Mesothelial cell of epicardium (in vitro differentiated cells): ENCODE results near the gene TTC1. TPM values are rescaled to one million over a fixed set of nuclear protein-coding genes. Genes with fewer than 3 reads are reported as not detected.

Source experiments
- DNase-seq, 2 experiments: peaks; one replicate each; pipeline ENCODE4 v3.0.0; 2021; ENCODE audit warnings: low spot score in 2 of 2; ENCODE audit not compliant: unreplicated experiment in 2 of 2
- H3K27ac Mint-ChIP-seq: 2 replicates; pipeline ENCODE4 v1.8.0; 2021; ENCODE audit warnings: mixed read lengths
- H3K27me3 Mint-ChIP-seq: 2 replicates; pipeline ENCODE4 v1.8.0; 2021; ENCODE audit warnings: low read depth, mixed read lengths
- H3K36me3 Mint-ChIP-seq: 2 replicates; pipeline ENCODE4 v1.8.0; 2021; ENCODE audit warnings: mixed read lengths
- H3K4me1 Mint-ChIP-seq: 2 replicates; pipeline ENCODE4 v1.8.0; 2021; ENCODE audit warnings: mixed read lengths
- H3K4me3 Mint-ChIP-seq: 2 replicates; pipeline ENCODE4 v1.8.0; 2021; ENCODE audit warnings: mild to moderate bottlenecking, moderate library complexity, mixed read lengths
- H3K9me3 Mint-ChIP-seq: 2 replicates; pipeline ENCODE4 v1.8.0; 2021; ENCODE audit warnings: mixed read lengths
- CTCF ChIP-seq: fragments of 200-600 bp; sonication (generic); IDR thresholded peaks from one replicate; pipeline ENCODE4 v1.5.0; 2021; ENCODE audit warnings: antibody characterized with exemption; ENCODE audit not compliant: unreplicated experiment
- total RNA-seq: library from RNA; stranded (reverse); gene quantifications from 3 replicates; pipeline ENCODE4 v1.2.1, GENCODE V29; 2021

TTC1 gene
- total RNA-seq, 1 donor from 2014 or later = 38.3 TPM

GRCh38 chr5:159972538-159973362 is 36.2 kb upstream of the TTC1 start:
- H3K9me3 Mint-ChIP-seq = no peaks in the 10 kb centered on the region
- H3K27me3 Mint-ChIP-seq = peaks cover 54% of the 10 kb centered on the region
- peak overlapping the region; percentile 69 for H3K27ac Mint-ChIP-seq
- DNase-seq = no peak
- no peak for TF ChIP-seq CTCF
- H3K4me3 Mint-ChIP-seq = peak overlapping the region; percentile 61
- no peaks in the 10 kb centered on the region for H3K36me3 Mint-ChIP-seq
- H3K4me1 Mint-ChIP-seq = peaks cover 2% of the 10 kb centered on the region

DNA sequence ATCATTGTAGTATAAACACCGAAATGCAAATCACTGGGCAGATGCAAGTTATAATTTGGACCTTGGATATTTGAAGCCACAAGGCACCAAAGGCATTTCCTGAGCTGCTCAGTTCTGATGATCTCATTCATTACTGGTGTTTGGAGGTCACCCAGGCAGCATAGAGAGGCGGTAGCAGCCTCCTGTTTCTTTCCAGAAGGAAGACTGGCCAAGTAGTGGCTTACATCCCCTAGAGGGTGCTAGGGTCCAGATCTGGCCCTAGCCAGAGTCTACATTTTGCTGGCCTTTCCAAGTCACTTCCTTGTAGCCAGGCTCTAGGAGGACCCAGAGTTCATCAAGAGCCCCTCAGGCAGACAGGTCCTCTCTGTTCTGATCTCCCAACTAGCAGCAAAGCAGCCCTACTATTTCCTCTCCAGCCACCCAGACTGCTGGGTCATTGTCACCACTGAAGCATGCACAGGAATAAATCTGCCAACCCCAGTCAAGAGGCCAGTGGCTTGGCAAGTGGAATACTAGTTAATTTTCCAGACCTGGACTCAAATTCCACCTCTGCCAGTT is 33.4 kb upstream of the TTC1 start:
- H3K36me3 Mint-ChIP-seq = no peaks in the 10 kb centered on the region
- peaks cover 2% of the 10 kb centered on the region for H3K4me1 Mint-ChIP-seq
- no peak for DNase-seq
- H3K4me3 Mint-ChIP-seq = no peak overlapping the region
- no peak overlapping the region for H3K27ac Mint-ChIP-seq
- no peaks in the 10 kb centered on the region for H3K9me3 Mint-ChIP-seq
- peaks cover 64% of the 10 kb centered on the region for H3K27me3 Mint-ChIP-seq
- TF ChIP-seq CTCF = no peak

DNA sequence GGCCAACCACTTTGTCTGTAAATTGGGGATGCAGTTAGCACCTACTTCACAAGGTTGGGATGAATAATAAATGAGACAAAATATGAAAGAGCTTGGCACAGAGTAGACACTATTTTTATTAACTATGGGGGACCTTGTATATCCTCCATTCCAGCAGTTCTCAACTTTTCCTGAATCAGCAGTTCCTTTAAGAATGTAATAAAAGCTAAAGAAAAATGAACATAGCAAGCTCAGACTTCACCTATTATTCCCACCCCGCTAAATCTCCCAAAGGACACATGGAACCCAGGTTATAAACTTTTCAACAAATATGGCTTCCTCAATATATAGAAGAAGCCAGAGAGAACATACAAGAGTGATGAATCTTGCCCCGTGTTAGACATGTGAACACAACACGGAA is 32.0 kb upstream of the TTC1 start:
- Mint-ChIP-seq H3K27me3 (peaks cover 60% of the 10 kb centered on the region), H3K36me3 (no peaks in the 10 kb centered on the region), H3K4me1 (peaks cover 2% of the 10 kb centered on the region), H3K4me3 (no peak overlapping the region), H3K9me3 (no peaks in the 10 kb centered on the region), H3K27ac (no peak overlapping the region)
- TF ChIP-seq CTCF = no peak
- DNase-seq = no peak

GRCh38 chr5:159978358-159978757 is 30.6 kb upstream of the TTC1 start:
- no peak overlapping the region for H3K27ac Mint-ChIP-seq
- no peaks in the 10 kb centered on the region for H3K9me3 Mint-ChIP-seq
- H3K36me3 Mint-ChIP-seq = no peaks in the 10 kb centered on the region
- peaks cover 64% of the 10 kb centered on the region for H3K27me3 Mint-ChIP-seq
- no peaks in the 10 kb centered on the region for H3K4me1 Mint-ChIP-seq
- DNase-seq = no peak
- no peak overlapping the region for H3K4me3 Mint-ChIP-seq
- TF ChIP-seq CTCF = no peak

GRCh38 chr5:159982421-159983173 is 26.3 kb upstream of the TTC1 start:
- Mint-ChIP-seq H3K4me1 (no peaks in the 10 kb centered on the region), H3K9me3 (no peaks in the 10 kb centered on the region), H3K27me3 (peaks cover 82% of the 10 kb centered on the region), H3K27ac (no peak overlapping the region), H3K4me3 (no peak overlapping the region), H3K36me3 (no peaks in the 10 kb centered on the region)
- TF ChIP-seq CTCF = no peak
- DNase-seq = no peak
